WERI-Rb-1 (cell line): ENCODE measurements around the gene ADGRG1.

ENCODE experiments used
- DNase-seq: peaks from one replicate; pipeline ENCODE4 v3.0.0-alpha.2; 2020
- H3K27ac ChIP-seq: fragments of 250-450 bp; sonication (Bioruptor Pico); 2 replicates; pipeline ENCODE4 v1.5.1; 2020; ENCODE audit warnings: mild to moderate bottlenecking, moderate library complexity
- H3K27me3 ChIP-seq: fragments of 250-450 bp; sonication (Bioruptor Pico); 2 replicates; pipeline ENCODE4 v1.5.1; 2021; ENCODE audit warnings: mild to moderate bottlenecking, low read depth, moderate library complexity; ENCODE audit not compliant: insufficient read depth, severe bottlenecking
- H3K36me3 ChIP-seq: fragments of 250-450 bp; sonication (Bioruptor Pico); 2 replicates; pipeline ENCODE4 v1.5.1; 2020; ENCODE audit warnings: mild to moderate bottlenecking, moderate library complexity
- H3K4me3 ChIP-seq: 2 replicates; pipeline ENCODE4 v1.5.1; 2011; ENCODE audit warnings: low read depth, mild to moderate bottlenecking, control low read depth, low read length
- H3K9me3 ChIP-seq: fragments of 250-450 bp; sonication (Bioruptor Pico); 2 replicates; pipeline ENCODE4 v1.5.1; 2021; ENCODE audit warnings: mild to moderate bottlenecking, moderate library complexity; ENCODE audit not compliant: severe bottlenecking
- TF ChIP-seq, protein P1 (sequence below): IDR thresholded peaks from 2 replicates; pipeline ENCODE4 v1.5.1; 2011; ENCODE audit warnings: low read depth, mild to moderate bottlenecking, control low read depth, inconsistent platforms, low read length

The ADGRG1 gene

DNA sequence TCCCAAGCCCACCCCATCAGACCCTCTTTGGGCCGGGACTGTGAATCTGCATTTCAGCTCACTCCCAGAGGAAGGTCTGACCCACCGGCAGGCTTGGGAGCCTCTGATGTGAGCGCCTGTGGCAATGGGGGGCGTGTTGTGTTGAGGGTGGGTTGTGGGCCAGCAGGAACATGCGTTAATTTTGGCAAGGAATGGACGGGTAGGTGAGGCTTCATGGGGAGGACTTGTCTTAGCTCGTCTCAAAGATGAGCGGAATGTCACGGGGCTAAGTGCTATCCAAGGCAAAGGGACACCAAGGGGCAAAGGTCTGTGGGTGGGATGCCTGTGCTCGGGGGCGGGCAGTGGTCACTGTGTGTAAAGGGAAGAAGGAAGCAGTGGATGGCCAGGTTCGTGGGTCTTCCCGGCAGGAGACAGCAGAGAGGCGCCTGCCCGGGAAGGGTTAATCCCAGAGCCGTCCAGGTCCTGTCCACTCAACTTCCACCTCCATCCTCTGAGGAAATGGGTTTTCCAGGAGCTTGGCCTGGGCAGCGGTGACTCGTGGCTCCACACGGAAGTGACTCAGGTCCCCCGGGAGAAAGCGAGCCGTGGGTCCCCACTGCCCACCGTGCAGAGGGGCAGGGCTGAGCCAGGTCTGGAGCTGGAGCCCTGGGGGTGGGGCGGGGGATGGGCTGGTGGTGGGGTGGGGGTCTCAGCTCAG lies 17.4 kb downstream of the ADGRG1 start:
- DNase-seq, result no peak
- no peaks in the 10 kb centered on the region for H3K36me3 ChIP-seq
- TF ChIP-seq, protein P1, sequence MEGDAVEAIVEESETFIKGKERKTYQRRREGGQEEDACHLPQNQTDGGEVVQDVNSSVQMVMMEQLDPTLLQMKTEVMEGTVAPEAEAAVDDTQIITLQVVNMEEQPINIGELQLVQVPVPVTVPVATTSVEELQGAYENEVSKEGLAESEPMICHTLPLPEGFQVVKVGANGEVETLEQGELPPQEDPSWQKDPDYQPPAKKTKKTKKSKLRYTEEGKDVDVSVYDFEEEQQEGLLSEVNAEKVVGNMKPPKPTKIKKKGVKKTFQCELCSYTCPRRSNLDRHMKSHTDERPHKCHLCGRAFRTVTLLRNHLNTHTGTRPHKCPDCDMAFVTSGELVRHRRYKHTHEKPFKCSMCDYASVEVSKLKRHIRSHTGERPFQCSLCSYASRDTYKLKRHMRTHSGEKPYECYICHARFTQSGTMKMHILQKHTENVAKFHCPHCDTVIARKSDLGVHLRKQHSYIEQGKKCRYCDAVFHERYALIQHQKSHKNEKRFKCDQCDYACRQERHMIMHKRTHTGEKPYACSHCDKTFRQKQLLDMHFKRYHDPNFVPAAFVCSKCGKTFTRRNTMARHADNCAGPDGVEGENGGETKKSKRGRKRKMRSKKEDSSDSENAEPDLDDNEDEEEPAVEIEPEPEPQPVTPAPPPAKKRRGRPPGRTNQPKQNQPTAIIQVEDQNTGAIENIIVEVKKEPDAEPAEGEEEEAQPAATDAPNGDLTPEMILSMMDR, result no peak
- H3K27ac ChIP-seq, result no peak overlapping the region
- no peaks in the 10 kb centered on the region for H3K9me3 ChIP-seq
- H3K27me3 ChIP-seq, result no peaks in the 10 kb centered on the region
- no peak overlapping the region for H3K4me3 ChIP-seq

- Histone ChIP-seq H3K36me3 (no peaks in the 10 kb centered on the region), H3K9me3 (no peaks in the 10 kb centered on the region), H3K4me3 (no peak overlapping the region), H3K27me3 (no peaks in the 10 kb centered on the region), H3K27ac (no peak overlapping the region)
- TF ChIP-seq, protein P1, result no peak
- no peak for DNase-seq
Observed at GRCh38 chr16:57646388-57647039, 18.1 kb downstream of the ADGRG1 start.

- Histone ChIP-seq H3K27ac (no peak overlapping the region), H3K27me3 (no peaks in the 10 kb centered on the region), H3K9me3 (no peaks in the 10 kb centered on the region), H3K36me3 (no peaks in the 10 kb centered on the region), H3K4me3 (no peak overlapping the region)
- TF ChIP-seq, protein P1, result no peak
- no peak for DNase-seq
Observed at GRCh38 chr16:57647136-57647875, 18.9 kb downstream of the ADGRG1 start.

DNA sequence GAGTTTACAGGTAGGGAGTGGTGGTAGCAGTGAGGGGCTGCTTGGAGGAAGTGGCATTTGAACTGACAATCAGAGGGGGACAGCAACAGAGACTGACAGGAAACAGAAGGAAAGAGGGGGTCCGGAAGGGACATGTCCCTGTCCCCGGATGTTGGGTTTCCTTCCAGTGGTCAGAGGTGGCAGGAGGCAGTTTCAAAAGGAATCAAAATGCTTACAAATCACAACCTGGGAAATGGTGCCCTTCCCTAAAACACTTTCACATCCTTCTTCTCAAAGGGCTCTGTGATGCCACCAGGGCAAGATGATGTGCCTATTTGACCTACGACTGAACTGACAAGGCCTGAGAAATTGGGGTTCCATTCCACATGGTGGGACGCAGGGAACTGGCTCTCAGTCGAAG lies 19.7 kb downstream of the ADGRG1 start:
- Histone ChIP-seq H3K36me3 (no peaks in the 10 kb centered on the region), H3K4me3 (no peak overlapping the region), H3K9me3 (no peaks in the 10 kb centered on the region), H3K27ac (no peak overlapping the region), H3K27me3 (no peaks in the 10 kb centered on the region)
- no peak for DNase-seq
- TF ChIP-seq, protein P1, result no peak

DNA sequence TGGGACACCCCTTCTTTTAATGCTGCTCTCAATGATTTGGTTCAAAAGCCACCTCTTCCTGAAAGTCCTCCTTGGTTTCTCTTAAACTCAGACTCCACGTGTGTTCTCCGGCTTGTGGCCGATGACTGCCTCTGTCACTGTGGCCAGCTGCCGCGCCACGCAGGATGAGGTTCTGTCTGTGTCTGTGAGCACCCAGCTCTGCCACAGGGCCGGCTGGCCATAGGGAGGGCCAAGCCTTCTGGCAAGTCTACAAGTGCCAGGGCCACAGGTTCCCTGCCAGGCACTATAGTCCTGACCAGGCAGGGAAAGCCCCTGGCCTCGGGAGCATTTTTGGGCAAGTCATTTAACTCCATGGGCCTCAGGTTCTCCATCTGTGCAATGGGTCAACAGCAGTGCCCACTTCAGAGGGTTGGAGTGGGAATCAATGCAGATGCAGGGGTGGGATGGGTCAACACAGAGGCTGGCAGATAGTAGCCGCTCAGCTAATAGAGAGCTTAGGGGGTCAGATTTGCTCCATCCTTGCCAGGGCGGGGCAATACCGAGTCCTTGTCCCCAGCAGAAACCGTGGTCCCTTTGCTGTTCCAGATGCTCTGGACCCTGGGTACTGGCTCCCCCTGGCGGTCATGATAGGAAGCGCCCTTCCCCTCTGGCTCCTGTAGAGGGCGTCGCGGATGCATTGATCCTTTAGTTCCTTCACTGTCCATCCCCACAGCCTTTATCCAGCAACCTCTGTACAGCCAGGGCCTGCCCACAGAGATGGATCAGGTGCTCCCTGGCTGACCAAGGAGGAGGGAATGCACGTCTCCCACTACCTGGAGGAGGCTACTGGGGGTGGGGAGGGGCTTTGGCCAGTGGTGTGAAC lies 20.4 kb downstream of the ADGRG1 start:
- DNase-seq, result peak; percentile 80
- TF ChIP-seq, protein P1, result peak; percentile 100
- Histone ChIP-seq H3K9me3 (no peaks in the 10 kb centered on the region), H3K36me3 (no peaks in the 10 kb centered on the region), H3K27ac (no peak overlapping the region), H3K4me3 (no peak overlapping the region), H3K27me3 (no peaks in the 10 kb centered on the region)
